ENCODE data around the gene ZNF410.
"Not testable (repeated sequence)": the region's sequence is repeated elsewhere in the genome, so short reads cannot be mapped to it uniquely, and the experiment has no call there.

ZNF410 gene

DNA sequence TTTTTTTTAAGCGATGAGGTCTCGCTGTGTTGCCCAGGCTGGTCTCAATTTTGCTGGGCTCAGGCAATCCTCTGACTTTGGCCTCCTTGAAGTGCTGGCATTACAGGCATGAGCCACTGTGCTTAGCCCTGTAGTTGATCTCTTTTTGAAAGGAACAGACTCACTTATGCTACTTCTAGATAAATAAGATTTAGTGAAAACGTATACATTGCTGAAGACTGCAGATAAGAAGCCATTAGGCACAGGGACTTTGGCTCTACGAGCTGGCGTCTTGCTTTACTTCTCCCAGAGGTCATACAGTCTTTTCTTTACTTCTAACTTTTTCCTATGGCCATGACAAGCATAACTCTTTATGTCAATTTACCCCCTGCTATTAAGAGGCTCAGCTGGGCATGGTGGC, 25.6 kb upstream of the ZNF410 start:
- WGBS (ENCODE audit: insufficient coverage, insufficient read length) = no CpG with 5 or more reads among the region's 5 CpGs
- no peak for DNase-seq (ENCODE audit: low read depth, low spot score)

DNA sequence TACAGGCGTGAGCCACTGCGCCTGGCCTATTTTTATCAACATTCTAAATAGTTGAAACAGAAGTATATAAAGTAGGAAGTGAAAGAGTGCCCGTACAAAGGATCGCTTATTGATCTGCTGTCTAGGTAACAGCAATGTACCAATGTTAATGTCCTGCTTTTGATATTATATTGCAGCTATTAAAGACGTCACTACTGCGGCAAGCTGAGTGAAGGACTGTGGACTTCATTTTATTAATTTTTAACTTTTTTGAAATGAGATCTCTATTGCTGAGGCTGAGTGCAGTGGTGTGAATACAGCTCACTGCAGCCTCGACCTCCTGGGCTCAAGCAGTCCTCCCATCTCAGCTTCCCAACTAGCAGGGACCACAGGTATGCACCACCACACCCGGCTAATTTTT, 24.2 kb upstream of the ZNF410 start:
- Histone ChIP-seq H3K27ac (ENCODE audit: low read length) (no peak overlapping the region), H3K4me1 (ENCODE audit: control insufficient read depth, insufficient read depth, low read length) (no peaks in the 10 kb centered on the region), H3K27me3 (ENCODE audit: control insufficient read depth, insufficient read depth, low read length) (no peaks in the 10 kb centered on the region), H3K36me3 (ENCODE audit: control insufficient read depth, insufficient read depth, low read length) (peaks cover 4% of the 10 kb centered on the region; the same call in 1 of the 2 replicates), H3K4me3 (ENCODE audit: low read length) (no peak overlapping the region), H3K9me3 (ENCODE audit: control insufficient read depth, insufficient read depth, low read length) (no peaks in the 10 kb centered on the region)
- DNase-seq (ENCODE audit: low read depth, low spot score) = no peak
- no CpG with 5 or more reads among the region's 8 CpGs for WGBS (ENCODE audit: insufficient coverage, insufficient read length)

More for the DNA sequence above, 25.6 kb upstream of the ZNF410 start:
- Histone ChIP-seq H3K27me3 (ENCODE audit: control insufficient read depth, insufficient read depth, low read length) (no peaks in the 10 kb centered on the region), H3K36me3 (ENCODE audit: control insufficient read depth, insufficient read depth, low read length) (peaks cover 4% of the 10 kb centered on the region; the same call in 1 of the 2 replicates), H3K9me3 (ENCODE audit: control insufficient read depth, insufficient read depth, low read length) (no peaks in the 10 kb centered on the region), H3K4me1 (ENCODE audit: control insufficient read depth, insufficient read depth, low read length) (no peaks in the 10 kb centered on the region), H3K4me3 (ENCODE audit: low read length) (no peak overlapping the region), H3K27ac (ENCODE audit: low read length) (no peak overlapping the region)

DNA sequence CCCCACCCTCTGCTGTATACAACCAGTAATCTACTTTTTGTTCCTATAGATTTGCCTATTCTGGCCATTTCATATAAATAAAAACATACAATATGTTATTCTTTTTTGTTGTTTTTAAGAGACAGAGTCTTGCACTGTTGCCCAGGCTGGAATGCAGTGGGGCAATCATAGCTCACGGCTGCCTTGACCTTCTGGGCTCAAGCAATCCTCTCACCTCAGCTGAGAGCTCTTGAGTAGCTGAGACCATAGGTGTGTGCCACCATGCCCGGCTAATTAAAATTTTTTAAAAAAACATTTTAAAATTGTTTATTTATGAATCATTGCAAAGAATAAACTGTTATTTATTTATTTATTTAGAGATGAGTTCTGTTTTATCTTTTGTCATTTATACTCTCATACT, 23.4 kb upstream of the ZNF410 start:
- DNase-seq (ENCODE audit: low read depth, low spot score) = no peak
- WGBS (ENCODE audit: insufficient coverage, insufficient read length) = no CpG with 5 or more reads among the region's 2 CpGs
- no peak overlapping the region for H3K4me3 ChIP-seq (ENCODE audit: low read length)
- H3K27me3 ChIP-seq (ENCODE audit: control insufficient read depth, insufficient read depth, low read length) = no peaks in the 10 kb centered on the region
- peaks cover 4% of the 10 kb centered on the region; the same call in 1 of the 2 replicates for H3K36me3 ChIP-seq (ENCODE audit: control insufficient read depth, insufficient read depth, low read length)
- no peaks in the 10 kb centered on the region for H3K4me1 ChIP-seq (ENCODE audit: control insufficient read depth, insufficient read depth, low read length)
- no peaks in the 10 kb centered on the region for H3K9me3 ChIP-seq (ENCODE audit: control insufficient read depth, insufficient read depth, low read length)
- no peak overlapping the region for H3K27ac ChIP-seq (ENCODE audit: low read length)

DNA sequence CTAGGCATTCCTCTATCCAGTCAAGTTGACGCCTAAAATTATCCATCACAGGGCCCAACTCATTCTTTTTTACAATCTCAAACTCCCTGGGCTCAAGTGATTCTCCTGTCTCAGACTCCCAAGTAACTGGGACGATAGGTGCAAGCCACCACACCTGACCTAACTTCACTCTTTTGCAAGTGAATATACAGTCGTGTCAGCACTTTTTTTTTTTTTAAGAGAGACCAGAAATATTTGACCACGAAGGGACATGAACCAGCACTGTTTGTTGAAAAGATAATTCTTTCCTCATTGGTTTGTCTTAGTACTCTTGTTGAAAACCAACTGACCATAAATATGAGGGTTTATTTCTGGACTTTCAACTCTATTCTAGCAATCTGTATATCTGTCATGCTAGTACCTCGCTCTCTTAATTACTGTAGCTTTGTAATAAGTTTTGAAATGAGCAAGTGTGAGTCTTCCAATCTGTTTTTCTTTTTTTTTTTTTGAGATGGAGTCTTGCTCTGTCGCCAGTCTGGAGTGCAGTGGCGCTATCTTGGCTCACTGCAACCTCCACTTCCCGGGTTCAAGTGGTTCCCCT, 21.0 kb upstream of the ZNF410 start:
- Histone ChIP-seq H3K9me3 (ENCODE audit: control insufficient read depth, insufficient read depth, low read length) (no peaks in the 10 kb centered on the region), H3K27ac (ENCODE audit: low read length) (no peak overlapping the region), H3K27me3 (ENCODE audit: control insufficient read depth, insufficient read depth, low read length) (no peaks in the 10 kb centered on the region), H3K4me3 (ENCODE audit: low read length) (no peak overlapping the region), H3K4me1 (ENCODE audit: control insufficient read depth, insufficient read depth, low read length) (no peaks in the 10 kb centered on the region), H3K36me3 (ENCODE audit: control insufficient read depth, insufficient read depth, low read length) (peaks cover 4% of the 10 kb centered on the region; the same call in 1 of the 2 replicates)
- no CpG with 5 or more reads among the region's 8 CpGs for WGBS (ENCODE audit: insufficient coverage, insufficient read length)
- DNase-seq (ENCODE audit: low read depth, low spot score) = no peak

DNA sequence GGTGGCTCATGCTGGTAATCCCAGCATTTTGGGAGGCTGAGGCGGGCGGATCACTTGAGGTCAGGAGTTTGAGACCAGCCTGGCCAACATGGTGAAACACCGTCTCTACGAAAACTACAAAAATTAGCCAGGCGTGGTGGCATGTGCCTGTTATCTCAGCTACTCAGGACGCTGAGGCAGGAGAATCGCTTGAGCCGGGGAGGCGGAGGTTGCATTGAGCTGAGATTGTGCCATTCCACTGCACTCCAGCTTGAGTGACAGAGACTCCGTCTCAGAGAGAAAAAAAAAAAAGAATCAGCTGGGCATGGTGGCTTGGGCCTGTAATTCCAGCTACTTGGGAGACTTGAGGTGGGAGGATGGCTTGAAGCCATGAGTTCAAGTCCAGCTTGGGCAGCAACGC, 16.9 kb upstream of the ZNF410 start:
- not testable (repeated sequence) for H3K27ac ChIP-seq (ENCODE audit: low read length); H3K4me1 ChIP-seq (ENCODE audit: control insufficient read depth, insufficient read depth, low read length); H3K9me3 ChIP-seq (ENCODE audit: control insufficient read depth, insufficient read depth, low read length); DNase-seq (ENCODE audit: low read depth, low spot score); H3K36me3 ChIP-seq (ENCODE audit: control insufficient read depth, insufficient read depth, low read length); H3K27me3 ChIP-seq (ENCODE audit: control insufficient read depth, insufficient read depth, low read length); H3K4me3 ChIP-seq (ENCODE audit: low read length)
- WGBS (ENCODE audit: insufficient coverage, insufficient read length) = no CpG with 5 or more reads among the region's 11 CpGs

DNA sequence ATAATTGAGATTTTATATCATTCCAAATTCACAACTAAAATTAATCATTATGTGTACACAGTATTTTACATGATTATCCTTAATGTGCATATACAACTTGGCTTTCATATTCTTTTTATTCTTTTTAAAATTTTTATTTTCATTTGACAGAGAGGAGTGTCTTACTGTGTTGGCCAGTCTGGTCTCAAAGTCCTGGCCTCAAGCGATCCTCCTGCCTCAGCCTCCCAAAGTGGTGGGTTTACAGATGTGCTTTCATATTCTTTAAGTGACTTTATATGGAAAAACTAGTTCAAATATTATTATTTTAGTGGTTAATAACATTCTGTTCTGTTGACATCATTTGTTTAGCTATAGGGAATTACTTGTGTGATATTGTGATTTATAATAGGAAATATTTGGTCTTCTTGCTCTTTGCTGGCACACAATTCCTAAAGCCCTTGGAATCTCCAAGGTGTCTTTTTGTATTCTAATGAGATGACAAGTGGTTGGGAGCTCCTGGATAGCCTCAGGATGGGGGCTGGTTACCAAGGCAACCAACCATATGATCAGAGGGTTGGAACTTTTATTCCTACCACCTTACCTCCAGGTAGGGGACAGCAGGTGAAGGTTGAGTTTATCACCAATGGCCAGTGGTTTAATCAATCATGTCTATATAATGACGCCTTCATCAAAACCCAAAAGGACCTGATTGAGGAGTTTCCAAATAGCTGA, 16.0 kb upstream of the ZNF410 start:
- Histone ChIP-seq H3K27me3 (ENCODE audit: control insufficient read depth, insufficient read depth, low read length) (no peaks in the 10 kb centered on the region), H3K4me3 (ENCODE audit: low read length) (no peak overlapping the region), H3K36me3 (ENCODE audit: control insufficient read depth, insufficient read depth, low read length) (no peaks in the 10 kb centered on the region), H3K4me1 (ENCODE audit: control insufficient read depth, insufficient read depth, low read length) (no peaks in the 10 kb centered on the region), H3K9me3 (ENCODE audit: control insufficient read depth, insufficient read depth, low read length) (no peaks in the 10 kb centered on the region), H3K27ac (ENCODE audit: low read length) (no peak overlapping the region)
- no CpG with 5 or more reads among the region's 2 CpGs for WGBS (ENCODE audit: insufficient coverage, insufficient read length)
- DNase-seq (ENCODE audit: low read depth, low spot score) = no peak

DNA sequence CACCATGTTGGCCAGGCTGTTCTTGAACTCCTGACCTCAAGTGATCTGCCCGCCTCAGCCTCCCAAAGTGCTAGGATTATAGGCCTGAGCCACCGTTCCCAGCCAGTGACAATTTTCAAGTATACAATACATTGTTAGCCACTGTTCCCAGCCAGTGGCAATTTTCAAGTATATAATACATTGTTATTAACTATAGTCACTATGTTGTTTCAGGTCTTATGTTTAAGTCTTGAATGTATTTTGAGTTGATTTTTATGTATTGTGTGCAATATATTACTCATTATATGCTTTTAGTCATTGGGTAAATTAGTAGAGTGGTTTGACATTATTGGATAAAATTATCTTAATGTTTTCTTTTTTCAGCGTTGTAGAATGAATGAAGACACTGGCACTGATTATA, 13.0 kb upstream of the ZNF410 start:
- Histone ChIP-seq H3K4me1 (ENCODE audit: control insufficient read depth, insufficient read depth, low read length) (no peaks in the 10 kb centered on the region), H3K36me3 (ENCODE audit: control insufficient read depth, insufficient read depth, low read length) (no peaks in the 10 kb centered on the region), H3K4me3 (ENCODE audit: low read length) (no peak overlapping the region), H3K27ac (ENCODE audit: low read length) (no peak overlapping the region), H3K27me3 (ENCODE audit: control insufficient read depth, insufficient read depth, low read length) (no peaks in the 10 kb centered on the region), H3K9me3 (ENCODE audit: control insufficient read depth, insufficient read depth, low read length) (no peaks in the 10 kb centered on the region)
- no CpG with 5 or more reads among the region's 3 CpGs for WGBS (ENCODE audit: insufficient coverage, insufficient read length)
- no peak for DNase-seq (ENCODE audit: low read depth, low spot score)

DNA sequence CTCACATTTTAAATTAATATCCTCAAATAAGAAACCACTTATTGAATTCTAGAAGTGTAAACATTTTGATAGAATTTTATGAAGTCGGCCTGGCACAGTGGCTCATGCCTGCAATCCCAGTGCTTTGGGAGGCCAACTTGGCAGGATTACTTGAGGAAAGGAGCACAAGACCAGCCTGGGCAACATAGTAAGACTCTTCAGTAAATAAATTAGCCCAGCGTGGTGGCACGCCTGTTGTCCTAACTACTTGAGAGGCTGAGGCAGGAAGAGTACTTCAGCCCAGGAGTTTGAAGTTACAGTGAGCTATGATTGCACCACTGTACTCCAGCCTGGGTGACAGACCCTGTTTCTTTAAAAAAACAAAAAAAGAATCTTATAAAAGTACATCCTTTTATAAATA, 8.9 kb upstream of the ZNF410 start:
- no peak overlapping the region for H3K4me3 ChIP-seq (ENCODE audit: low read length)
- H3K27me3 ChIP-seq (ENCODE audit: control insufficient read depth, insufficient read depth, low read length) = no peaks in the 10 kb centered on the region
- no peak for DNase-seq (ENCODE audit: low read depth, low spot score)
- H3K4me1 ChIP-seq (ENCODE audit: control insufficient read depth, insufficient read depth, low read length) = no peaks in the 10 kb centered on the region
- H3K9me3 ChIP-seq (ENCODE audit: control insufficient read depth, insufficient read depth, low read length) = no peaks in the 10 kb centered on the region
- H3K27ac ChIP-seq (ENCODE audit: low read length) = no peak overlapping the region
- WGBS (ENCODE audit: insufficient coverage, insufficient read length) = no CpG with 5 or more reads among the region's 3 CpGs
- no peaks in the 10 kb centered on the region for H3K36me3 ChIP-seq (ENCODE audit: control insufficient read depth, insufficient read depth, low read length)

DNA sequence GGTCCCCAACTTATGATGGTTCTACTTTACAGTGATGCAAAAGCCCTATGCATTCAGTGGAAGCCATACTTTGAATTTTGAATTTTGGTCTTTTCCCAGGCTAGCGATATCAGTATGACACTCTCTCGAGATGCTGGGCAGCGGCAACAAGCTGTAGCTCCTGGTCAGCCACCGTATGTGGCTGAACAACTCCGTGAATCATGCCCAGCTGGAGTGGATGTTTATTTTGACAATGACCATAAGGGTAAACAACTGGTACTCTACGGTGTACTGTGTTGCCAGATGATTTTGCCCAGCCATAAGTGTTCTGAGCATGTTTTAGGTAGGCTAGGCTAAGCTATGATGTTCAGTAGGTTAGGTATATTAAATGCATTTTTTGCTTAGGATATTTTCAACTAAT, 8.2 kb upstream of the ZNF410 start:
- Histone ChIP-seq H3K27me3 (ENCODE audit: control insufficient read depth, insufficient read depth, low read length) (no peaks in the 10 kb centered on the region), H3K27ac (ENCODE audit: low read length) (no peak overlapping the region), H3K4me1 (ENCODE audit: control insufficient read depth, insufficient read depth, low read length) (no peaks in the 10 kb centered on the region), H3K36me3 (ENCODE audit: control insufficient read depth, insufficient read depth, low read length) (no peaks in the 10 kb centered on the region), H3K4me3 (ENCODE audit: low read length) (no peak overlapping the region), H3K9me3 (ENCODE audit: control insufficient read depth, insufficient read depth, low read length) (no peaks in the 10 kb centered on the region)
- no CpG with 5 or more reads among the region's 6 CpGs for WGBS (ENCODE audit: insufficient coverage, insufficient read length)
- DNase-seq (ENCODE audit: low read depth, low spot score) = no peak

DNA sequence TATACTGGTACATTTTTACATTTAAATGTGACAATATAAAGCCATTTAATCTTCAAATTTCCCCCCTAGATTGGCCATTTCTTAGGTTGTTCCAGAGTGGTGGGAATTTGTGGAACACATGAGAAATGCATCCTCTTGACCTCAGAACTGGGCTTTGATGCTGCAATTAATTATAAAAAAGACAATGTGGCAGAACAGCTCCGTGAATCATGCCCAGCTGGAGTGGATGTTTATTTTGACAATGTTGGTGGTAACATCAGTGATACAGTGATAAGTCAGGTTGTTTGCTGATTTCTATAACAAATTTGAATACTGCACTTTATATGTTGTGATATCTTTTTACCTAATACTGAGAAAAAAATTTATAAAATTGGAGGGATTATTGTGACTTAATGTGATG, 7.6 kb upstream of the ZNF410 start:
- no peaks in the 10 kb centered on the region for H3K4me1 ChIP-seq (ENCODE audit: control insufficient read depth, insufficient read depth, low read length)
- no peak overlapping the region for H3K27ac ChIP-seq (ENCODE audit: low read length)
- WGBS (ENCODE audit: insufficient coverage, insufficient read length) = no CpG with 5 or more reads among the region's 1 CpG
- no peaks in the 10 kb centered on the region for H3K9me3 ChIP-seq (ENCODE audit: control insufficient read depth, insufficient read depth, low read length)
- no peaks in the 10 kb centered on the region for H3K36me3 ChIP-seq (ENCODE audit: control insufficient read depth, insufficient read depth, low read length)
- H3K27me3 ChIP-seq (ENCODE audit: control insufficient read depth, insufficient read depth, low read length) = no peaks in the 10 kb centered on the region
- DNase-seq (ENCODE audit: low read depth, low spot score) = no peak
- H3K4me3 ChIP-seq (ENCODE audit: low read length) = no peak overlapping the region
